Fibroblast of lung (primary cell): Measurements from ENCODE around the gene TMEM126A. TPM values are rescaled to one million over a fixed set of nuclear protein-coding genes. Genes with fewer than 3 reads are reported as not detected.

Experiments used
- DNase-seq, 2 donors: peaks; one replicate each; pipeline versions ENCODE4 v3.0.0 to v3.0.0-alpha.2; 2010; ENCODE audit warnings: low read depth in 2 of 2
- H2AFZ ChIP-seq: 2 replicates; pipeline ENCODE4 v1.5.1; 2012; ENCODE audit warnings: low read length, control low read depth, inconsistent platforms
- H3K27ac ChIP-seq: 2 replicates; pipeline ENCODE4 v1.5.1; 2011; ENCODE audit warnings: low read length, control low read depth; ENCODE audit not compliant: insufficient read depth
- H3K27me3 ChIP-seq: 2 replicates; pipeline ENCODE4 v1.5.1; 2011; ENCODE audit warnings: mild to moderate bottlenecking, low read length; ENCODE audit not compliant: control insufficient read depth, insufficient read depth
- H3K36me3 ChIP-seq: 2 replicates; pipeline ENCODE4 v1.5.1; 2011; ENCODE audit warnings: low read length; ENCODE audit not compliant: control insufficient read depth, insufficient read depth
- H3K4me1 ChIP-seq: 2 replicates; pipeline ENCODE4 v1.5.1; 2011; ENCODE audit warnings: low read length; ENCODE audit not compliant: control insufficient read depth, insufficient read depth; ENCODE audit errors: extremely low read depth
- H3K4me2 ChIP-seq: 2 replicates; pipeline ENCODE4 v1.5.1; 2011; ENCODE audit warnings: low read length, control low read depth; ENCODE audit not compliant: insufficient read depth; ENCODE audit errors: extremely low read depth
- H3K4me3 ChIP-seq, 4 experiments: fragments of 200-600 bp in 1 of 4; sonication (generic) in 1 of 4; replicated peaks in 1 of 4; 2 replicates each; pipeline ENCODE4 v1.5.1; 2011 to 2016; ENCODE audit warnings: low read length in 4 of 4, low read depth in 3 of 4, mild to moderate bottlenecking in 3 of 4, control low read depth in 2 of 4, inconsistent platforms in 1 of 4, mixed read lengths in 1 of 4; ENCODE audit not compliant: insufficient read depth in 1 of 4; ENCODE audit errors: control extremely low read depth in 1 of 4
- H3K79me2 ChIP-seq: 2 replicates; pipeline ENCODE4 v1.5.1; 2012; ENCODE audit warnings: mild to moderate bottlenecking, low read length, inconsistent platforms; ENCODE audit not compliant: control insufficient read depth, insufficient read depth
- H3K9ac ChIP-seq: 2 replicates; pipeline ENCODE4 v1.5.1; 2011; ENCODE audit warnings: mild to moderate bottlenecking, low read length, control low read depth; ENCODE audit not compliant: insufficient read depth
- H3K9me3 ChIP-seq: 2 replicates; pipeline ENCODE4 v1.5.1; 2012; ENCODE audit warnings: low read depth, low read length; ENCODE audit not compliant: control insufficient read depth, insufficient read depth
- H4K20me1 ChIP-seq: 2 replicates; pipeline ENCODE4 v1.5.1; 2011; ENCODE audit warnings: low read length; ENCODE audit not compliant: control insufficient read depth, insufficient read depth; ENCODE audit errors: extremely low read depth
- CTCF ChIP-seq, 2 donors: IDR thresholded peaks in 1 of 2; conservative IDR thresholded peaks in 1 of 2; 1 replicate in 1 of 2; 2 replicates in 1 of 2; pipeline ENCODE4 v1.5.1; 2011 to 2012; ENCODE audit warnings: low read length in 2 of 2, control low read depth in 1 of 2, inconsistent platforms in 1 of 2, low read depth in 1 of 2, mild to moderate bottlenecking in 1 of 2
- EZH2 ChIP-seq: IDR thresholded peaks from 2 replicates; pipeline ENCODE4 v1.5.1; 2012; ENCODE audit warnings: low read length, control low read depth, mild to moderate bottlenecking; ENCODE audit errors: missing control alignments
- polyA plus RNA-seq, 2 donors: library from polyadenylated mRNA; depleted of rRNA in 1 of 2; stranded (reverse) in 1 of 2; unstranded in 1 of 2; fragments of >200 nt; gene quantifications; 2 replicates each; pipeline ENCODE4 v1.2.1, GENCODE V29; 2011 to 2012; ENCODE audit warnings: missing spikeins in 1 of 2
- total RNA-seq: library from RNA; depleted of rRNA; stranded (reverse); fragments of >200 nt; gene quantifications from 2 replicates; pipeline ENCODE4 v1.2.1, GENCODE V29; 2014

Gene TMEM126A
- total and polyA plus RNA-seq, 2 donors (not counting 1 experiment from before 2014, with no cell fraction given): 36.0 to 76.6 TPM

DNA sequence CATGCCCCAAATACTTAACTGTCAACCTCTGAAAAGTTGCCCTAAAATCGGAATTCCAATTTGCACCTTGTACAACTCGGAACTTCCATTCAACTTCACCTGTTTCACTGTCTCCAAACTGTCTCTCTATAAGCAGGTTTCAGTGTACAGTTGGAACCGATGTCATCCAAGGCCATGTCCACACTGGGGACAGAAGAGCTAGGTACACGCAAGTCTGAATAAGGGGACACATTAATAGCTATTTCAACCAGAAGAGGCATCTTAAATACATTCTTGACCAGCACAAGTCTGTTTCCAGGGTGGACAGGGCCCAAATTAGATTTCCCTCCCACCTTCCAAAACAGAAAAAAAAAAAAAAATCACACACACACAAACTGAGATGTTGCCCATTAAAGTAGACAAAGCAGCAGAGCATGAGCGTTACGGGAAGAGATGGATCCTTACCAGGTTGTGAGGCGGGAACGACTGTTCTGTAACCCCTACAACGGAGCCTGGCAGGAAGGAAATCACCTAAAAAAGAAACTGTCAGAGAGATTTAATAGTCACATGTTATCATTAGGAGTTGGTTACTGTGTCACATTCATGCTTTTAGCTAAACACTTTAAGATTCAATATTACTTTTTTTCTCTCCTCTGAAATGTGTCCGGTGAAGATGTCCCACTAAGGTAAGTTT, 15.4 kb downstream of the TMEM126A start:
- Histone ChIP-seq H3K4me2 (peak overlapping the region; percentile 76), H3K4me3 (peak overlapping the region; percentile 62 to 96 (median 92)), H3K27me3 (no peaks in the 10 kb centered on the region), H4K20me1 (peaks cover 6% of the 10 kb centered on the region), H3K9ac (peak overlapping the region; percentile 99), H2AFZ (no peak overlapping the region), H3K4me1 (peaks cover 6% of the 10 kb centered on the region), H3K27ac (peak overlapping the region; percentile 97), H3K79me2 (peaks cover 61% of the 10 kb centered on the region), H3K9me3 (no peaks in the 10 kb centered on the region), H3K36me3 (peaks cover 2% of the 10 kb centered on the region)
- DNase-seq: peak; percentile 10 to 11
- no peak for TF ChIP-seq EZH2
- TF ChIP-seq CTCF (conservative IDR thresholded peaks at IDR 0.05 in 1 of 2, IDR thresholded peaks at IDR 0.05 in 1 of 2; ENCODE audit: low read depth in 1 of 2, low read length in 2 of 2): no peak

- Histone ChIP-seq H3K9ac (peak overlapping the region; percentile 99), H3K4me1 (peaks cover 6% of the 10 kb centered on the region), H3K79me2 (peaks cover 53% of the 10 kb centered on the region), H3K4me2 (peak overlapping the region; percentile 76), H3K36me3 (peaks cover 2% of the 10 kb centered on the region), H2AFZ (no peak overlapping the region), H3K9me3 (no peaks in the 10 kb centered on the region), H4K20me1 (peaks cover 6% of the 10 kb centered on the region), H3K27me3 (no peaks in the 10 kb centered on the region), H3K4me3 (peak overlapping the region; percentile 62 to 96 (median 92)), H3K27ac (peak overlapping the region; percentile 97)
- DNase-seq: peak; percentile 53 to 60
- TF ChIP-seq EZH2 (no peak), CTCF (conservative IDR thresholded peaks at IDR 0.05 in 1 of 2, IDR thresholded peaks at IDR 0.05 in 1 of 2; ENCODE audit: low read depth in 1 of 2, low read length in 2 of 2) (peak; percentile 19 to 35)
These were observed 16.2 kb downstream of the TMEM126A start for GRCh38 chr11:85663753-85664614.
